ENCODE measurements around the gene PLCXD1. TPM values are rescaled to one million over a fixed set of nuclear protein-coding genes. Genes with fewer than 3 reads are reported as not detected.

Gene PLCXD1
- total RNA-seq, 1 donor from 2014 or later = 34.4 TPM

DNA sequence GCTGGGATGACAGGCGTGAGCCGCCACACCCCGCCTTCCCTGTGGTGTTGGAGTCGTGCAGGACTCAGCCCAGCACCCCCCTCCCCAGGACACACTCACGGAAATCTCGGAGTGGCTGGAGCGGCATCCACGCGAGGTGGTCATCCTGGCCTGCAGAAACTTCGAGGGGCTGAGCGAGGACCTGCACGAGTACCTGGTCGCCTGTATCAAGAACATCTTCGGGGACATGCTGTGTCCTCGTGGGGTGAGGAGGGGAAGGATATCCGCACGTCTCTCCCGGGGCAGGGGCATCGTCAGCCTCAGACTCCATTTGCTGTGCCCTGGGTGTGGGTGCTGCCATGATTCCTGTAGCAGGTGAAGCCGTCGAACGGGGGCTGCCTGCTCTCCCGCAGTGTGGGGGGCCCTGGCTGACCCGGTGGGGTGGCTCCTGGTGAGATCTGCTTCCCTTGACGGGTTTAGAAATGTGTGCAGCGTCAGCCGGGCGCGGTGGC lies 10.3 kb downstream of the PLCXD1 start:
- Histone ChIP-seq H3K4me3 (no peak overlapping the region), H3K27me3 (no peaks in the 10 kb centered on the region), H3K4me1 (no peaks in the 10 kb centered on the region), H3K27ac (no peak overlapping the region), H3K9me3 (no peaks in the 10 kb centered on the region), H3K36me3 (peaks cover 77% of the 10 kb centered on the region)
- intact Hi-C loops (cut with DNase I) = no loop called here
- ATAC-seq (no peak), DNase-seq (peak; percentile 58)
- no peak for TF ChIP-seq CTCF (IDR thresholded peaks at IDR 0.05)

DNA sequence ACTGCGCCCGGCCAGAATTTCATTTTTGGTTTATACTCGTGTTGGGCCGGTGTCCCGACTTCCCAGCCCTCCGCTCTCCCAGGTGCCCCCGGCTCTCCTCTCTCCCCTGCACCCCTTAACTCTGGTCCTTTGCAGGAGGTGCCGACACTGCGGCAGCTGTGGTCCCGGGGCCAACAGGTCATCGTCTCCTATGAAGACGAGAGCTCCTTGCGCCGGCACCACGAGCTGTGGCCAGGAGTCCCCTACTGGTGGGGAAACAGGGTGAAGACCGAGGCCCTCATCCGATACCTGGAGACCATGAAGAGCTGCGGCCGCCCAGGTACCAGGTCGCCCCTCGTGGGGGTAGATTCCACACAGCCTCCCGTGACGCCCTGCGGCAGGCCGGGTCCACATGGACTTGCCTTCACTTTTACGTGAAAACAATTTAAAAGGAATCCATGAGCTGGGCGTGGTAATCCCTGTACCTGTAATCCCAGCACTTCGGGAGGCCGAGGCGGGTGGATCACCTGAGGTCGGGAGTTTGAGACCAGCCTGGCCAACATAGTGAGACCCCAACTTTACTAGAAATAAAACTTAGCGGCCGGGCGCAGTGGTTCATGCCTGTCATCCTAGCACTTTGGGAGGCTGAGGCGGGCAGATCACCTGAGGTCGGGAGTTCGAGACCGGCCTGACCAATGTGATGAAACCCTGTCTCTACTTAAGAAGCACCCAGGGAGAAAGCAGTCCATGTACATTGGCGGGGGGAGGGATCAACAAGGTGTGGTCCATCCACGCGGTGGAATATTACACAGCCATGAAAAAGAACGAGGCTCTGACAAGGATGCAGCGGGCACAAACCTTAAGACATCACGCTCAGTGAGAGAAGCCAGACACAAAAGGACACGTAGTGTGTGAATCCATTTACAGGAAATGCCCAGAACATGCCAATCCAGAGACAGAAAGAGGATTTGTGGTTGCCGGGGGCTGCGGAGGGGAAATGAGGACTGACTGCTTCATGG lies 12.0 kb downstream of the PLCXD1 start:
- Histone ChIP-seq H3K27me3 (no peaks in the 10 kb centered on the region), H3K4me1 (no peaks in the 10 kb centered on the region), H3K4me3 (no peak overlapping the region), H3K9me3 (no peaks in the 10 kb centered on the region), H3K27ac (no peak overlapping the region), H3K36me3 (peaks cover 66% of the 10 kb centered on the region)
- DNase-seq (peak; percentile 56), ATAC-seq (no peak)
- intact Hi-C loops (cut with DNase I) = no loop called here
- TF ChIP-seq CTCF (IDR thresholded peaks at IDR 0.05) = no peak

- no peak for ATAC-seq
- DNase-seq = peak; percentile 36
- Histone ChIP-seq H3K4me1 (no peaks in the 10 kb centered on the region), H3K27me3 (no peaks in the 10 kb centered on the region), H3K4me3 (no peak overlapping the region), H3K9me3 (no peaks in the 10 kb centered on the region), H3K27ac (no peak overlapping the region), H3K36me3 (peaks cover 61% of the 10 kb centered on the region)
- intact Hi-C loops (cut with DNase I) = no loop called here
- TF ChIP-seq CTCF (IDR thresholded peaks at IDR 0.05) = no peak
Measured at GRCh38 chrX:295136-295535, 14.0 kb downstream of the PLCXD1 start.

GRCh38 chrX:298993-299392 lies 17.8 kb downstream of the PLCXD1 start:
- Histone ChIP-seq H3K27ac (no peak overlapping the region), H3K4me3 (no peak overlapping the region), H3K27me3 (no peaks in the 10 kb centered on the region), H3K36me3 (peaks cover 64% of the 10 kb centered on the region), H3K4me1 (no peaks in the 10 kb centered on the region), H3K9me3 (no peaks in the 10 kb centered on the region)
- ATAC-seq (no peak), DNase-seq (no peak)
- intact Hi-C loops (cut with DNase I) = no loop called here
- TF ChIP-seq CTCF (IDR thresholded peaks at IDR 0.05) = no peak

DNA sequence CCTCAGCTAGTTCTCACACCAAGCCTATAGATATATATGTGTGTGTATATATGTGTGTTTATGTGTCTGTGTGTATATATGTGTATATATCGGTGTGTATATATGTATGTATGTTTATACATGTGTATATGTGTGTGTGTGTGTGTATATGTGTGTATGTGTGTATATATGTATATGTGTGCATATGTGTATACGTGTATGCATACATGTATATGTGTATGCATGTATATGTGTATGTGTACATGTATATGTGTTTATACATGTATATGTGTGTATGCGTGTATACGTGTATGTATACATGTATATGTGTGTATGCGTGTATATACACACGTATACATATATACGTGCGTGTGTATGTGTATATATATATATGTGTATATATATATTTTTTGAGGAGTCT lies 19.2 kb downstream of the PLCXD1 start:
- Histone ChIP-seq H3K4me3 (no peak overlapping the region), H3K4me1 (no peaks in the 10 kb centered on the region), H3K9me3 (no peaks in the 10 kb centered on the region), H3K36me3 (peaks cover 60% of the 10 kb centered on the region), H3K27ac (no peak overlapping the region), H3K27me3 (no peaks in the 10 kb centered on the region)
- no peak for DNase-seq
- TF ChIP-seq CTCF (IDR thresholded peaks at IDR 0.05) = no peak
- no peak for ATAC-seq
- intact Hi-C loops (cut with DNase I) = no loop called here

All from upper lobe of right lung (tissue), 1 donor.